Gastrocnemius medialis (tissue), 4 donors: Measurements from ENCODE around the gene SMAD6. TPM values are rescaled to one million over a fixed set of nuclear protein-coding genes. Genes with fewer than 3 reads are reported as not detected.

Experiments
- ATAC-seq, 2 donors: fragments of 150-250 bp; one replicate each; pipeline ENCODE4 v1.9.1; 2016
- DNase-seq, 2 donors: peaks; one replicate each; pipeline ENCODE4 v3.0.0-alpha.2; 2019
- H3K27ac ChIP-seq, 4 donors: fragments of 200-600 bp; sonication (generic); 1 replicate in 1 of 4; 2 replicates in 3 of 4; pipeline ENCODE4 v1.5.1; 2016 to 2018; ENCODE audit warnings: mild to moderate bottlenecking in 2 of 4, moderate library complexity in 1 of 4
- H3K27me3 ChIP-seq, 3 donors: fragments of 200-600 bp; sonication (generic) in 2 of 3; 1 replicate in 1 of 3; 2 replicates in 2 of 3; pipeline versions ENCODE4 v1.5.1 to v1.6.0; 2016 to 2019; ENCODE audit warnings: mild to moderate bottlenecking in 1 of 3, moderate library complexity in 1 of 3
- H3K36me3 ChIP-seq, 2 donors: fragments of 200-600 bp; sonication (generic) in 1 of 2; one replicate each; pipeline ENCODE4 v1.5.1; 2017 to 2018
- H3K4me1 ChIP-seq, 2 donors: fragments of 200-600 bp; sonication (generic) in 1 of 2; one replicate each; pipeline ENCODE4 v1.5.1; 2016 to 2017; ENCODE audit warnings: mild to moderate bottlenecking in 2 of 2
- H3K4me3 ChIP-seq, 4 donors: fragments of 200-600 bp; sonication (generic) in 3 of 4; 1 replicate in 1 of 4; 2 replicates in 3 of 4; pipeline ENCODE4 v1.5.1; 2016 to 2019; ENCODE audit warnings: mild to moderate bottlenecking in 2 of 4
- H3K9me3 ChIP-seq, 3 donors: fragments of 200-600 bp; sonication (generic) in 2 of 3; 1 replicate in 1 of 3; 2 replicates in 2 of 3; pipeline ENCODE4 v1.5.1; 2016 to 2019
- CTCF ChIP-seq, 5 experiments: fragments of 450-650 bp in 3 of 5; fragments of 200-600 bp in 2 of 5; sonication (generic) in 2 of 5; IDR thresholded peaks in 4 of 5; conservative IDR thresholded peaks in 1 of 5; 1 replicate in 4 of 5; 2 replicates in 1 of 5; pipeline ENCODE4 v1.5.1; 2016 to 2019; ENCODE audit warnings: antibody characterized with exemption in 5 of 5, mild to moderate bottlenecking in 3 of 5, moderate library complexity in 3 of 5
- POLR2A ChIP-seq, 2 donors: fragments of 450-650 bp; IDR thresholded peaks; one replicate each; pipeline ENCODE4 v1.6.1; 2017; ENCODE audit warnings: antibody characterized with exemption in 2 of 2, mild to moderate bottlenecking in 2 of 2, moderate library complexity in 2 of 2
- in situ Hi-C, 4 donors: fragments of 200-750 bp; cut with MboI; loops; one replicate each; pipeline versions ENCODE4 v1.15.0 to v1.8.0; 2017; ENCODE audit warnings: low sequenced_read_pairs in 4 of 4
- intact Hi-C: fragments of 100-400 bp; cut with DNase I; formaldehyde crosslinking; loops from one replicate; pipeline ENCODE4 v1.15.1; 2023; ENCODE audit warnings: low total_unique reads
- total RNA-seq, 4 donors: library from RNA; depleted of rRNA; stranded (reverse); fragments of >200 nt; gene quantifications; one replicate each; pipeline versions ENCODE4 v1.1.0 to v1.2.3, GENCODE V29; 2016

Gene SMAD6
- total RNA-seq, 4 donors from 2014 or later, result 2.2 to 3.7 (median 2.4) TPM

GRCh38 chr15:66830823-66831222 lies 128.8 kb downstream of the SMAD6 start:
- TF ChIP-seq CTCF (IDR thresholded peaks at IDR 0.05 in 4 of 5, conservative IDR thresholded peaks at IDR 0.05 in 1 of 5) (no peak), POLR2A (IDR thresholded peaks at IDR 0.05) (no peak)
- no peak for DNase-seq
- Histone ChIP-seq H3K36me3 (no peaks in the 10 kb centered on the region), H3K4me3 (no peak overlapping the region), H3K4me1 (no peaks in the 10 kb centered on the region), H3K27me3 (no peaks in the 10 kb centered on the region), H3K9me3 (no peaks in the 10 kb centered on the region), H3K27ac (no peak overlapping the region)
- intact Hi-C loops, result no loop called here
- in situ Hi-C loops, result no loop called here
- ATAC-seq, result no peak

- intact Hi-C loops, result no loop called here
- no peaks in the 10 kb centered on the region for H3K9me3 ChIP-seq
- in situ Hi-C loops, result no loop called here
- no peak for ATAC-seq
- H3K4me3 ChIP-seq, result no peak overlapping the region
- no peaks in the 10 kb centered on the region for H3K27me3 ChIP-seq
- no peaks in the 10 kb centered on the region for H3K36me3 ChIP-seq
- TF ChIP-seq POLR2A (IDR thresholded peaks at IDR 0.05) (no peak), CTCF (IDR thresholded peaks at IDR 0.05 in 4 of 5, conservative IDR thresholded peaks at IDR 0.05 in 1 of 5) (no peak)
- DNase-seq, result no peak
- no peak overlapping the region for H3K27ac ChIP-seq
- H3K4me1 ChIP-seq, result no peaks in the 10 kb centered on the region
Observed at GRCh38 chr15:66831289-66831688, 129.3 kb downstream of the SMAD6 start.

- no peaks in the 10 kb centered on the region for H3K9me3 ChIP-seq
- H3K27ac ChIP-seq, result no peak overlapping the region
- no peak for ATAC-seq
- no peaks in the 10 kb centered on the region for H3K4me1 ChIP-seq
- no peaks in the 10 kb centered on the region for H3K36me3 ChIP-seq
- intact Hi-C loops (no loop called here), in situ Hi-C loops (no loop called here)
- no peaks in the 10 kb centered on the region for H3K27me3 ChIP-seq
- no peak for DNase-seq
- TF ChIP-seq POLR2A (IDR thresholded peaks at IDR 0.05) (no peak), CTCF (IDR thresholded peaks at IDR 0.05 in 4 of 5, conservative IDR thresholded peaks at IDR 0.05 in 1 of 5) (no peak)
- no peak overlapping the region for H3K4me3 ChIP-seq
Observed at GRCh38 chr15:66831801-66832390, 129.9 kb downstream of the SMAD6 start.

Other genes with a start within 250 kb of the SMAD6 start
- gene SNAPC5, start 204.5 kb upstream of the SMAD6 start, total RNA-seq, result 10 to 100 TPM; 39.6 to 58.8 (median 50.8) TPM
- gene RPL4, start 197.4 kb upstream of the SMAD6 start, total RNA-seq, result 1,000 to 10,000 TPM; 2,613 to 4,567 (median 3,688) TPM
- 10 to 100 TPM in 1 of 4 donors, 1 to 10 TPM in 3; 2.0 to 10.6 (median 2.4) TPM for gene ZWILCH, start 196.9 kb upstream of the SMAD6 start, total RNA-seq
- not detected for gene LCTL, start 136.2 kb upstream of the SMAD6 start, total RNA-seq